Measurements from ENCODE around the gene STXBP1. TPM values are rescaled to one million over a fixed set of nuclear protein-coding genes. Genes with fewer than 3 reads are reported as not detected.

The STXBP1 gene
- total and polyA plus RNA-seq, 2 experiments from 2014 or later = 48.6 to 50.4 TPM

DNA sequence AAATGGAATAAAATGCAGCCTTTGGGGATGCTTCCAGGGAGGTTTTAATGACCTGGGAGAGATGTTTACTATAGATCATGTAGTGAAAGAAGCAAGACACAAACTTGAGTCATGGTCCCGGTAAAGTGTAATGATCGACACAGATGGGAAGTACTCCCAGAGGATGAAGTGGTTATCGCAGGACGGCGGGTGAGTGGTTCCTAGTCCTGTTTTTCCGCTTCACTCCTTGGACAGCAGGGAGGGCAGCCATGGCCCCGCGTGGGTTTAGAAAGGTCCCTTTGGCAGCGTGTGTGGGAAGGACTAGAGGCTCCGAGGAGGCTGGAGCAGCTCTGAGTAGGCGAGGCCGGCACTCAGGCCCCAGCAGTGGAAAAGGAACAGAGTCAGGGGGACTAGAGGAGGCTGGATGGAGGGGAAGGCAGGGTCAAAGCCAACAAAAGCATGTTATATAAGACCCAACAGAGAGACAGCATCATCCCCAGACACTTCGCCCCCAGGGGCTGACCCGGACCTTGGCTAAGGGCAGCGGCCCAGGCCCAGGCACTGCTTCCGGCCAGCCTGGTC is 49.2 kb upstream of the STXBP1 start:
- H4K20me1 ChIP-seq (replicated peaks; ENCODE audit: insufficient read depth) = peaks cover 18% of the 10 kb centered on the region
- peaks cover 78% of the 10 kb centered on the region for H3K79me2 ChIP-seq (replicated peaks; ENCODE audit: insufficient read depth)
- no peak for DNase-seq (ENCODE audit: low spot score)
- peaks cover 15% of the 10 kb centered on the region; the same call in 1 of the 2 replicates for H3F3A ChIP-seq (replicated peaks; ENCODE audit: low read depth)
- H3K36me3 ChIP-seq (ENCODE audit: insufficient read depth) = no peaks in the 10 kb centered on the region; the same call in 1 of the 2 replicates
- H3K4me1 Mint-ChIP-seq = peaks cover 54% of the 10 kb centered on the region
- H3K27me3 Mint-ChIP-seq (ENCODE audit: insufficient read depth, low read depth, poor library complexity) = peaks cover 13% of the 10 kb centered on the region
- no peaks in the 10 kb centered on the region for H3K9me2 ChIP-seq (ENCODE audit: insufficient read depth)
- H3K4me3 Mint-ChIP-seq = no peak overlapping the region
- no peaks in the 10 kb centered on the region for H3K9me3 Mint-ChIP-seq
- no peak for ATAC-seq
- no peak overlapping the region for H3K4me2 ChIP-seq
- peak overlapping the region; percentile 5; the same call in 1 of the 2 replicates for H3K27ac Mint-ChIP-seq
- no peaks in the 10 kb centered on the region; the same call in 1 of the 2 replicates for H3K27me3 ChIP-seq (ENCODE audit: insufficient read depth)
- no peak for TF ChIP-seq EZH2phosphoT487 (IDR thresholded peaks at IDR 0.05; ENCODE audit: unreplicated experiment)
- TF ChIP-seq ZNF114 (CRISPR knock-in tag; IDR thresholded peaks at IDR 0.05) = no peak
- TF ChIP-seq ZNF331 (CRISPR knock-in tag; IDR thresholded peaks at IDR 0.05; ENCODE audit: low read depth) = no peak
- TF ChIP-seq STAT1 (IDR thresholded peaks at IDR 0.05; ENCODE audit: unreplicated experiment) = no peak
- TF ChIP-seq, protein P1, sequence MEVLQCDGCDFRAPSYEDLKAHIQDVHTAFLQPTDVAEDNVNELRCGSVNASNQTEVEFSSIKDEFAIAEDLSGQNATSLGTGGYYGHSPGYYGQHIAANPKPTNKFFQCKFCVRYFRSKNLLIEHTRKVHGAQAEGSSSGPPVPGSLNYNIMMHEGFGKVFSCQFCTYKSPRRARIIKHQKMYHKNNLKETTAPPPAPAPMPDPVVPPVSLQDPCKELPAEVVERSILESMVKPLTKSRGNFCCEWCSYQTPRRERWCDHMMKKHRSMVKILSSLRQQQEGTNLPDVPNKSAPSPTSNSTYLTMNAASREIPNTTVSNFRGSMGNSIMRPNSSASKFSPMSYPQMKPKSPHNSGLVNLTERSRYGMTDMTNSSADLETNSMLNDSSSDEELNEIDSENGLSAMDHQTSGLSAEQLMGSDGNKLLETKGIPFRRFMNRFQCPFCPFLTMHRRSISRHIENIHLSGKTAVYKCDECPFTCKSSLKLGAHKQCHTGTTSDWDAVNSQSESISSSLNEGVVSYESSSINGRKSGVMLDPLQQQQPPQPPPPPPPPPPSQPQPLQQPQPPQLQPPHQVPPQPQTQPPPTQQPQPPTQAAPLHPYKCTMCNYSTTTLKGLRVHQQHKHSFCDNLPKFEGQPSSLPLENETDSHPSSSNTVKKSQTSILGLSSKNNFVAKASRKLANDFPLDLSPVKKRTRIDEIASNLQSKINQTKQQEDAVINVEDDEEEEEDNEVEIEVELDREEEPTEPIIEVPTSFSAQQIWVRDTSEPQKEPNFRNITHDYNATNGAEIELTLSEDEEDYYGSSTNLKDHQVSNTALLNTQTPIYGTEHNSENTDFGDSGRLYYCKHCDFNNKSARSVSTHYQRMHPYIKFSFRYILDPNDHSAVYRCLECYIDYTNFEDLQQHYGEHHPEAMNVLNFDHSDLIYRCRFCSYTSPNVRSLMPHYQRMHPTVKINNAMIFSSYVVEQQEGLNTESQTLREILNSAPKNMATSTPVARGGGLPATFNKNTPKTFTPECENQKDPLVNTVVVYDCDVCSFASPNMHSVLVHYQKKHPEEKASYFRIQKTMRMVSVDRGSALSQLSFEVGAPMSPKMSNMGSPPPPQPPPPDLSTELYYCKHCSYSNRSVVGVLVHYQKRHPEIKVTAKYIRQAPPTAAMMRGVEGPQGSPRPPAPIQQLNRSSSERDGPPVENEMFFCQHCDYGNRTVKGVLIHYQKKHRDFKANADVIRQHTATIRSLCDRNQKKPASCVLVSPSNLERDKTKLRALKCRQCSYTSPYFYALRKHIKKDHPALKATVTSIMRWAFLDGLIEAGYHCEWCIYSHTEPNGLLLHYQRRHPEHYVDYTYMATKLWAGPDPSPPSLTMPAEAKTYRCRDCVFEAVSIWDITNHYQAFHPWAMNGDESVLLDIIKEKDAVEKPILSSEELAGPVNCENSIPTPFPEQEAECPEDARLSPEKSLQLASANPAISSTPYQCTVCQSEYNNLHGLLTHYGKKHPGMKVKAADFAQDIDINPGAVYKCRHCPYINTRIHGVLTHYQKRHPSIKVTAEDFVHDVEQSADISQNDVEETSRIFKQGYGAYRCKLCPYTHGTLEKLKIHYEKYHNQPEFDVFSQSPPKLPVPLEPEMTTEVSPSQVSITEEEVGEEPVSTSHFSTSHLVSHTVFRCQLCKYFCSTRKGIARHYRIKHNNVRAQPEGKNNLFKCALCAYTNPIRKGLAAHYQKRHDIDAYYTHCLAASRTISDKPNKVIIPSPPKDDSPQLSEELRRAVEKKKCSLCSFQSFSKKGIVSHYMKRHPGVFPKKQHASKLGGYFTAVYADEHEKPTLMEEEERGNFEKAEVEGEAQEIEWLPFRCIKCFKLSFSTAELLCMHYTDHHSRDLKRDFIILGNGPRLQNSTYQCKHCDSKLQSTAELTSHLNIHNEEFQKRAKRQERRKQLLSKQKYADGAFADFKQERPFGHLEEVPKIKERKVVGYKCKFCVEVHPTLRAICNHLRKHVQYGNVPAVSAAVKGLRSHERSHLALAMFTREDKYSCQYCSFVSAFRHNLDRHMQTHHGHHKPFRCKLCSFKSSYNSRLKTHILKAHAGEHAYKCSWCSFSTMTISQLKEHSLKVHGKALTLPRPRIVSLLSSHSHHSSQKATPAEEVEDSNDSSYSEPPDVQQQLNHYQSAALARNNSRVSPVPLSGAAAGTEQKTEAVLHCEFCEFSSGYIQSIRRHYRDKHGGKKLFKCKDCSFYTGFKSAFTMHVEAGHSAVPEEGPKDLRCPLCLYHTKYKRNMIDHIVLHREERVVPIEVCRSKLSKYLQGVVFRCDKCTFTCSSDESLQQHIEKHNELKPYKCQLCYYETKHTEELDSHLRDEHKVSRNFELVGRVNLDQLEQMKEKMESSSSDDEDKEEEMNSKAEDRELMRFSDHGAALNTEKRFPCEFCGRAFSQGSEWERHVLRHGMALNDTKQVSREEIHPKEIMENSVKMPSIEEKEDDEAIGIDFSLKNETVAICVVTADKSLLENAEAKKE (CRISPR knock-in tag; IDR thresholded peaks at IDR 0.05) = no peak
- no peak for TF ChIP-seq CREB1 (CRISPR knock-in tag; IDR thresholded peaks at IDR 0.05; ENCODE audit: low read depth)
- TF ChIP-seq JUNB (IDR thresholded peaks at IDR 0.05; ENCODE audit: unreplicated experiment) = no peak
- no peak for TF ChIP-seq POLR2AphosphoS5 (IDR thresholded peaks at IDR 0.05; ENCODE audit: low read depth)
- no peak for TF ChIP-seq EZH2 (IDR thresholded peaks at IDR 0.05; ENCODE audit: low read depth, unreplicated experiment)
- TF ChIP-seq, protein P2, sequence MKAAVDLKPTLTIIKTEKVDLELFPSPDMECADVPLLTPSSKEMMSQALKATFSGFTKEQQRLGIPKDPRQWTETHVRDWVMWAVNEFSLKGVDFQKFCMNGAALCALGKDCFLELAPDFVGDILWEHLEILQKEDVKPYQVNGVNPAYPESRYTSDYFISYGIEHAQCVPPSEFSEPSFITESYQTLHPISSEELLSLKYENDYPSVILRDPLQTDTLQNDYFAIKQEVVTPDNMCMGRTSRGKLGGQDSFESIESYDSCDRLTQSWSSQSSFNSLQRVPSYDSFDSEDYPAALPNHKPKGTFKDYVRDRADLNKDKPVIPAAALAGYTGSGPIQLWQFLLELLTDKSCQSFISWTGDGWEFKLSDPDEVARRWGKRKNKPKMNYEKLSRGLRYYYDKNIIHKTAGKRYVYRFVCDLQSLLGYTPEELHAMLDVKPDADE (IDR thresholded peaks at IDR 0.05) = no peak
- TF ChIP-seq, protein P3, sequence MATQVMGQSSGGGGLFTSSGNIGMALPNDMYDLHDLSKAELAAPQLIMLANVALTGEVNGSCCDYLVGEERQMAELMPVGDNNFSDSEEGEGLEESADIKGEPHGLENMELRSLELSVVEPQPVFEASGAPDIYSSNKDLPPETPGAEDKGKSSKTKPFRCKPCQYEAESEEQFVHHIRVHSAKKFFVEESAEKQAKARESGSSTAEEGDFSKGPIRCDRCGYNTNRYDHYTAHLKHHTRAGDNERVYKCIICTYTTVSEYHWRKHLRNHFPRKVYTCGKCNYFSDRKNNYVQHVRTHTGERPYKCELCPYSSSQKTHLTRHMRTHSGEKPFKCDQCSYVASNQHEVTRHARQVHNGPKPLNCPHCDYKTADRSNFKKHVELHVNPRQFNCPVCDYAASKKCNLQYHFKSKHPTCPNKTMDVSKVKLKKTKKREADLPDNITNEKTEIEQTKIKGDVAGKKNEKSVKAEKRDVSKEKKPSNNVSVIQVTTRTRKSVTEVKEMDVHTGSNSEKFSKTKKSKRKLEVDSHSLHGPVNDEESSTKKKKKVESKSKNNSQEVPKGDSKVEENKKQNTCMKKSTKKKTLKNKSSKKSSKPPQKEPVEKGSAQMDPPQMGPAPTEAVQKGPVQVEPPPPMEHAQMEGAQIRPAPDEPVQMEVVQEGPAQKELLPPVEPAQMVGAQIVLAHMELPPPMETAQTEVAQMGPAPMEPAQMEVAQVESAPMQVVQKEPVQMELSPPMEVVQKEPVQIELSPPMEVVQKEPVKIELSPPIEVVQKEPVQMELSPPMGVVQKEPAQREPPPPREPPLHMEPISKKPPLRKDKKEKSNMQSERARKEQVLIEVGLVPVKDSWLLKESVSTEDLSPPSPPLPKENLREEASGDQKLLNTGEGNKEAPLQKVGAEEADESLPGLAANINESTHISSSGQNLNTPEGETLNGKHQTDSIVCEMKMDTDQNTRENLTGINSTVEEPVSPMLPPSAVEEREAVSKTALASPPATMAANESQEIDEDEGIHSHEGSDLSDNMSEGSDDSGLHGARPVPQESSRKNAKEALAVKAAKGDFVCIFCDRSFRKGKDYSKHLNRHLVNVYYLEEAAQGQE (IDR thresholded peaks at IDR 0.05; ENCODE audit: unreplicated experiment) = no peak
- TF ChIP-seq, protein P4, sequence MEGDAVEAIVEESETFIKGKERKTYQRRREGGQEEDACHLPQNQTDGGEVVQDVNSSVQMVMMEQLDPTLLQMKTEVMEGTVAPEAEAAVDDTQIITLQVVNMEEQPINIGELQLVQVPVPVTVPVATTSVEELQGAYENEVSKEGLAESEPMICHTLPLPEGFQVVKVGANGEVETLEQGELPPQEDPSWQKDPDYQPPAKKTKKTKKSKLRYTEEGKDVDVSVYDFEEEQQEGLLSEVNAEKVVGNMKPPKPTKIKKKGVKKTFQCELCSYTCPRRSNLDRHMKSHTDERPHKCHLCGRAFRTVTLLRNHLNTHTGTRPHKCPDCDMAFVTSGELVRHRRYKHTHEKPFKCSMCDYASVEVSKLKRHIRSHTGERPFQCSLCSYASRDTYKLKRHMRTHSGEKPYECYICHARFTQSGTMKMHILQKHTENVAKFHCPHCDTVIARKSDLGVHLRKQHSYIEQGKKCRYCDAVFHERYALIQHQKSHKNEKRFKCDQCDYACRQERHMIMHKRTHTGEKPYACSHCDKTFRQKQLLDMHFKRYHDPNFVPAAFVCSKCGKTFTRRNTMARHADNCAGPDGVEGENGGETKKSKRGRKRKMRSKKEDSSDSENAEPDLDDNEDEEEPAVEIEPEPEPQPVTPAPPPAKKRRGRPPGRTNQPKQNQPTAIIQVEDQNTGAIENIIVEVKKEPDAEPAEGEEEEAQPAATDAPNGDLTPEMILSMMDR (conservative IDR thresholded peaks at IDR 0.05; ENCODE audit: low read depth in 2 of 2) = no peak
- TF ChIP-seq NANOG (IDR thresholded peaks at IDR 0.05; ENCODE audit: borderline replicate concordance) = no peak
- H3K36me3 Mint-ChIP-seq (ENCODE audit: low read depth) = peaks cover 5% of the 10 kb centered on the region; the same call in 2 of the 3 replicates
- no peak overlapping the region for H2AFZ ChIP-seq
- peak overlapping the region; percentile 32; the same call in 1 of the 2 replicates for H3K27ac ChIP-seq (ENCODE audit: low read depth)
- H3K4me1 ChIP-seq (ENCODE audit: insufficient read depth) = peaks cover 25% of the 10 kb centered on the region
- no peak overlapping the region for H3K4me3 ChIP-seq

All from GM23338 (cell line).